HG03039 (cell line): Measurements from ENCODE around the gene ALKBH2.

Experiments used
- ATAC-seq: cut with Tn5 transposase; IDR thresholded peaks from one replicate; pipeline ENCODE4 v1.9.1; 2021; ENCODE audit warnings: mild to moderate bottlenecking, moderate library complexity; ENCODE audit not compliant: unreplicated experiment

Gene ALKBH2

DNA sequence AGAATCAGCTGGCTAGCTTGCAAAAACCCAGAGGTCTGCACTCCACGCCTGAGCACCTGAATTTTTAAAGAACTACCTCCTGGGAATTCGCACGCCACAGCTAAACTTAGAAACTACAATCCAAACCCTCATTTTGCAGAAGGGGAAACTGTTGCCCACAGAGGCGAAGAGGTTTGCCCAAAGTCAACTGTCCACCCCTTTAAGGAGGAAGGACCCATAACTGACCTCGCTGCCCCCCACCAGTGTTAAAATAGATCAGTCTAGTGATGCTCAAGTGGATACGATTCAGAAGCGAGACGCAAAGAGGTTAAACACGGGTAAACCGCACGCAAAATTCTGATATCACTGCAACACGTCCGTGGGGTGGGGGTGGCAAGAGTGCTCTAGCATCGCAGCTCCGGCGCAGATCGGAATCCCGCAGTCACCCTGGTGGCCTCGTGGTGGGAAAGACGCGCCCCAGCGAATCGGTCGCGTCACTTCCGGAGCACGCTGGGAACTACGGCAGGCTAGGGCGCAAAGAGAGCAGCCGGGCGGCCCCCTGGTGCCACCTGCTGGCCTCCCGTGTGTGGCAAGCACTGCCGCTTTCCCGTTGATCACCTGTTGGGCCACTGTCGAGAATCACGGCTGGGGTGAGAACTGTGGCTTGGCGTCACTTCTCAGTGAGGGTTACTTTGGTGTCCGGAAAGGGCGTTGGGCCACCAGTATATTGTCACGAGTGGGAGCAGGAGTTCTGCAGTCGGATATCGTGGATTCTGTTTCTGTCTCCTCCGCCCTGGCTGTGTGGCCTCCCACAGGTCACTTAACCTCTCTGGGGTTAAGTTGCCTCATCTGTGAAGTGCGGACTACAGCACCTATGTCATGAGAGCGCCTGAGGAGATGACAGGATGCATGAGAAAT, at the start of gene ALKBH2:
Gene ALKBH2 (minus strand): TSS at position 451 of the 897 bp plus-strand sequence. CDS start 686 bp downstream, outside the sequence.
- ATAC-seq, result peak; percentile 48

GRCh38 chr12:109140560-109140959, 47.3 kb upstream of the ALKBH2 start:
- no peak for ATAC-seq

DNA sequence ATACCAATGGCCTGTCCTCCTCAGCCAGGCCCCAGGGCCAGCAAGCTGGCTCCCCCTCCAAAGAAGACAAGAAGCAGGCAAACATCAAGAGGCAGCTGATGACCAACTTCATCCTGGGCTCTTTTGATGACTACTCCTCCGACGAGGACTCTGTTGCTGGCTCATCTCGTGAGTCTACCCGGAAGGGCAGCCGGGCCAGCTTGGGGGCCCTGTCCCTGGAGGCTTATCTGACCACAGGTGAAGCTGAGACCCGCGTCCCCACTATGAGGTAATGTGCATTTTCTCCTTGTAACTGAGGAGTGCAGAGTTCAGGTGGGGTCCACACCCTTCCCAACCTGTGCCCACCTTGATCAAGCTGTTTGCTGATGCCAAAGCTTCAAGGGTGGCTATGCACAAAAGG, 46.5 kb upstream of the ALKBH2 start:
- ATAC-seq, result no peak

DNA sequence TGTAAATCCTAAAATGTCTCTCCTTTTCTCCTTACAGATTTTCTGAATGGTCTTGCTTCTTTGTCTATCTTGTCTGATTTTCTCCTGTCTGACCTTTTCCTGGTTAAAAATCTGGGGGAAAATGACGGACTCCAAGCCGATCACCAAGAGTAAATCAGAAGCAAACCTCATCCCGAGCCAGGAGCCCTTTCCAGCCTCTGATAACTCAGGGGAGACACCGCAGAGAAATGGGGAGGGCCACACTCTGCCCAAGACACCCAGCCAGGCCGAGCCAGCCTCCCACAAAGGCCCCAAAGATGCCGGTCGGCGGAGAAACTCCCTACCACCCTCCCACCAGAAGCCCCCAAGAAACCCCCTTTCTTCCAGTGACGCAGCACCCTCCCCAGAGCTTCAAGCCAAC, 46.1 kb upstream of the ALKBH2 start:
- ATAC-seq, result no peak

GRCh38 chr12:109137055-109137454, 43.8 kb upstream of the ALKBH2 start:
- ATAC-seq, result no peak

DNA sequence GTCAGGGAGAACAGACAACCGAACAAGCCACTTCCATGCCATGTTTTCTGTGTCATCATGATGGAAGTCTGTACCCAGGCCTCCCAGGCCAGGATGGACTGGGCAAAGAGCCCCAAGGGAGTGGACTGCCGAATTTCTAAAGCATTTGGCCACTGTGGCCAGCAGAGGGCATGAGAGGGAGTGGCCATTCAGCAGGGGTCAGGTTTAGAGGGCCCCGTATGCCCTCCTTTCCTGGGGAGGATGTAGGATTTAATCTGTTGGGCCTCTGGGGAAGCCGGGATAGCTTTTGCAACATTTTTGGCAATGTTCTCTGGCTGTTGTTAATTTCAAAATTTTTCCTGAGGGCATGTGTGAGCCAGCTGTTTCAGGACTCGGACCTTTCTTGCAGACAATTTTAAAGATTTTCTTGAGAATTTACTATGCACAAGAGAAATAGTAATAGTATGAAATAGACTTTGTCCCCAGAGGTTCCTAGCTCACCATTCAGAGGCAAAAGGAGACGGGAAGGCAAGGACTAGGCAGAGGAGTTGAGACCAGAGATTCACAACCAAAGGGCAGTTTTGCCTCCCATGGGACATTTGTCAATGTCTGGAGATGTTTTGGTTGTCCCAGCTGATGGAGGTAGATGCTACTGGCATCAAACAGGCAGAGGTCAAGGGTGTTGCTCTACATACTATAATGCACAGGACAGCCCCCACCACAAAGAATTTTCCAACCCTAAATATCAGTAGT, 41.1 kb upstream of the ALKBH2 start:
- ATAC-seq, result no peak

- ATAC-seq, result no peak
Measured at GRCh38 chr12:109131154-109132050, 38.1 kb upstream of the ALKBH2 start.

DNA sequence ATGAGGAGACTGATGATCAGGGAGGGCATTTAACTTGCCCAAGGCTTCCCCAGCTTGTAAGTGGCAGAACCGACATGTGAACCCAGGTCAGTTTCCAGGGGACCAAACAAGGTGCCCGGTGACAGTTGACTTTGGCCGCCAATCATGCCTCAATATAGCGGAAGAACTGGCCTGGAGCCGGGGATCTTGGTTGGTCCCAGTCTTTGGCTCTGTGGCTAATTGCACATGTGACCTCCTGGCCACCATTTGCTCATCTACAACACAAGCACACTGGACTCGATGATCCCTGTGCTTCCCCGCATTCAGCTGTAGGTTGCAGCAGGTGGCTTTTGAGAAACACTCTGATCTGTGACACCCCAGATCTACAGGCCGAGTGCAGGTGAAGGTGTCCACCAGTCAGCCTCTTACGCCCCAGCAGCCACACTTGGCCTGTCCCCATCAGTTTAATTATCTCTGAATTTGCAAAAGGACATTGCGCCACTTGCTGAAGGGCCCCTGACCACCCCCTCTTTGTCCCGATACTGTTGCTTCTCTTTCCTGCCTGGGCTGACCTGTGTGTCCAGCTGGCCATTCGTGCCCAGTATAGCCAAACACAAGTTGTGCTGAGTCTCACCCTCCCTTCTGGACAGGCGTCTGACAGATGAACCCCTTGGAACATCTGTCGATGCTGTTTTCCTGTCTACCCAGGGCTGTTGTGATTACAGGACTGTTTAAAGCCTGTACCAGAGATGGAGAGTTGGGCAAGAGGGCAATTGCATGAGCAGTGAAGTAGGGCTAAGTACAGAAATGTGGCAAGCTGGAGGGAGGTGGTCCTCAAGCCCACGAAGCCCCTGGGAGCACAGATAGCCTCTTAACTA, 37.3 kb upstream of the ALKBH2 start:
- ATAC-seq, result no peak

DNA sequence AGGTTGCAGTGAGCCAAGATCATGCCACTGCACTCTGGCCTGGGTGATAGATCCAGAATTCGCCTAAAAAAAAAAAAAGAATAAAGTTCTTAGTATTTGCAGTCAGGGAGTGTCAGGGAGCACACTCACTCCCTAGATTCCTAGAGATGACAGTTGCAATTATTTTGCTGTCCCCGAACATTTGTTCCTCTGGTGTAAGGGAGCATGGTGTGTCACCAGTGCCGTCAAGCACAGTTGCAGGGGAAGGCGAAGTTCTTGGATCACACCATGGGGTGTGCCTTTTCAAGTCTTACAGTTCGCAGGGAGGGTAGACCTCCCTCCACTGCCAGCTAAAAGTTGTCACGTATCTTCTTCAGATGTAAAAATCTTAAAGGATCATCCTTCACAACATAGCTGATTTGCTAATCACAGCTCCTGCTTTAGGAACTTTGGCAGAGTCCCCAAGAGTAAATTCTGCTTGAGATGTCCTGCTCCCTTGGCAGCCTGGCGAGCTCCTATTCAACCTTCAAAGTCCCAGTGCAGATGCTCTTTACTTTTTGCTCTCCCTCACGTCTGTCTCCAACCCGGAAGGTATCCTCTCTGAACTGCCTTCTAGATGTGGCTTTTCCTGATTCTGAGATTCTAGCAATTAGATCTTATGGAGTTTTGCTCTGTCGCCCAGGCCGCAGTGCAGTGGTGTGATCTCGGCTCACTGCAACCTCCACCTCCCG, 34.4 kb upstream of the ALKBH2 start:
- ATAC-seq, result no peak

DNA sequence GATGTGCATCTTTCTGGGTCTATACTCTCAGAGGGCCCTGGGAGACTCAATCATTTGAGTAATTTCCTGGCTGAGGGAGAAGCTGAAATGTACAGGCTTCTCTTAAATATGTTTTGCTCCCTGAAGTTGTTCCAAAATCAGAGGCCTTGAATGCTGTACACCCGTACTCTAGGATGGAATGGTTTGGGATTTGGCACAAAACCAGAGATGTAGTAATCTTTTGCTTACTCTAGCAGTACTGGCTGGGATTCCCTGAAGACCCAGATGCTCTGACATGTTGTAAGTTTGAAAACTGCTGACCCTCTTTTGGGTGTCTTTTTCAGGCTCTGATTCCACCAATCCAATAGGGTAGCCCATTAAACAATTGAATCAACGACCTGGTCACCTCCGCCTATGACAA, 33.5 kb upstream of the ALKBH2 start:
- ATAC-seq, result no peak

- ATAC-seq, result no peak
Measured at GRCh38 chr12:109125791-109126190, 32.5 kb upstream of the ALKBH2 start.

DNA sequence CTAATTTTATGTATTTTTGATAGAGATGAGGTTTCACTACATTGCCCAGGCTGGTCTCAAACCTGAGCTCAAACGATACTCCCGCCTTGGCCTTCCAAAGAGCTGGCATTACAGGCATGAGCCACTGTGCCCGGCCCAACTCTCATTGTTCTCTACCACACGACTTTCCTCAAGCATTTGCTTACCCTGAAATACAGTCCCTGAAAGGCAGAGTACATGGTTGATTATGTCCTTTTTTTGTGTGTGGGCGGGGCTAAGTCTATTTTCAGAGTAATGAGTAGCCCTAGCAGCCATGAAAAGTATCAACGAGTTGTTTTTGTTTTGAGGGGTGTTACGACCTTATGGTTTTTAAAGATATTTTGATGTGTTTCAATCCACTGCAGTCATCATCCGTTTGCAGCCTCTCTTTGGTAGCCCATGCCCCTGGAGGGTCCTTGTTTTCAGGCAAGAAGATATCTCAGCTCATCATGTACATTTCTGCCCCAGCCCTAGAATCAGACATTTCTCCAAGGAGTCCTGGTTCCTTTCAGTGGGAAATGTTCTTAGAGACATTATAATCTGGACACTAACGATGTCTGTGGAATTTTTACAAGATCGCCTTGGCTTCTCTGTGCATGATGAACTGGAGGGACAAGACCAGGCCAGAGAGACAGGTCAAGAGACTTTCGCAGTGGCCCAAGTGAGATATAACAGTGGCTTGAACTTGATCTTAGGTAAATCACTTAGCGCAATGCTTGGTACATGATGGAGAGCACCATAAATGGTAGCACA, 31.8 kb upstream of the ALKBH2 start:
- no peak for ATAC-seq

- no peak for ATAC-seq
Measured at GRCh38 chr12:109121346-109121880, 28.1 kb upstream of the ALKBH2 start.

DNA sequence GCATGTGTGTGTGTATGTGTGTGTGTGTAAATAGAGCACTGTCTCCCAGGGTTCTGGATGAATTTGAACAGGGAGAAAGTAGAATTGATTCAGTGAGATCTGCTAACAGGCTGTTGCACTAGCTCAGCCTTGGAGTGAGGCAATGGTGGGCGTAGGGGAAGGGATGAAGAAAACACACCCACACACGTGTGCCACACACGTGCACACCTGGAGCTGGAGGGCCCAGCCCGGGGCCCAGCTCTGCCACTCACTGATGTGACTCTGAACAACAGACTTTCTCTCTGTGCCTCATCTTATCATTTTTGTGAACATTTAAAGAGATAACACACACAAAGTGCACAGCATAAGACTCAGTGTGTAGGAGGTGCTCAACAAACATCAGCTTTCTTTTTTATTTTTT, 27.3 kb upstream of the ALKBH2 start:
- no peak for ATAC-seq

- no peak for ATAC-seq
Measured at GRCh38 chr12:109120095-109120494, 26.8 kb upstream of the ALKBH2 start.

DNA sequence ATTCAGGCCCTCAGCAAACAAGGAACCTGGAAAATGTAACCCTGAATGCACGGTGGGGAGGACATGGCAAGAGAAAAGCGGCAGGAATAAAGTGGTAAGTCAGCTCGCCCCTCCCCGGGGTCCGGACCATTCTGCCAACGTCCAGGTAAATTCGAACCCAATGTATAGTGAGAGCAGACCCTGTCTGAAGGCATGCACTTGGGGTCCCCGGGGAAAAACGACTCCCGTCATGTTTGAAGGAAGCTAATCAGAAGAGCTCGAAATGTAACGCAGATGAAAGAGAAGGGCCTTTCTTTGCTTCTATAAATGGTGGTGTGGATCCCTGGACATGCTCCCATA, 23.3 kb upstream of the ALKBH2 start:
- no peak for ATAC-seq

DNA sequence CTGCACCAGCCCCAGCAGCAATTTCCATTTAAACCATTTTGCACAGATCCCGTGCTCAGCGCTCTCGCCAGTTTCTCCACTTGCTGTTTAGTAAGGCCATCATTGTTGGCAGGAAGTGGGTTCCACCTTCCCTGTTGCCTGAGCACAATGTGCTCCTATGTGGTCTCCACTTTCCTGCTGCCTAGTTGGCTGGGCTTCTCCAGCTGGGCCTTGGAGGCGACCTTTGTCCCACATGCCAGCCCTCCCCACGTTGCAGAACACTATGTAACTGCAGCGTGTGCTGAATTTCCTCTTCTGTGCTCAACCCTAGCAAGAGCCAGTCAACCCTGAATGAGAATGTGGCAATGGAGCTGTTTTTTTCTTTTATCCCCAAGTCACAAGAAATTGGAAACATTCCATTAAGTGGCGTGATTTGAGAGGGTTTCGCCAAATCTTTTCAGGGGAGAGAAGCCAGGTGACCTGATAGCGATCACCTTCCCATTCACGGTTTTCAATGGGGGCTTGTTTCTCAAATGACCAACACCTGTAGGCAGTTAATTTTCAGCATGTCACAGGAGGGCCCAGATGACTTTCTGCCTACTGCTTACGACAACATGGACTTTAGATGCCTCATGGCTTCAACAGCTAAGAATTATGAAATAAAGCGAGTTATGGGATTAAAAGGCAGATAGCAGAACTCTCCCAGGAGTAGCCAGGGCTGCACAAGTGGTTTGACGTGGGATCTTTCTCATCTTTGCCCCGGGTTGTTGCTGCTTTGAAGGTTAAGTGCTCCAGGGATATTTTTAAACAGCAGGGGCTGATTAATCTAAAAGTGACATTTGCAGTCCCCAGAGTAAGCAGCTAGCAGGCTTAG, 22.7 kb upstream of the ALKBH2 start, which contains the start of gene ACACB:
Gene ACACB (plus strand): TSS at position 830 of the 853 bp plus-strand sequence. CDS start 22,819 bp downstream, outside the sequence.
- no peak for ATAC-seq

DNA sequence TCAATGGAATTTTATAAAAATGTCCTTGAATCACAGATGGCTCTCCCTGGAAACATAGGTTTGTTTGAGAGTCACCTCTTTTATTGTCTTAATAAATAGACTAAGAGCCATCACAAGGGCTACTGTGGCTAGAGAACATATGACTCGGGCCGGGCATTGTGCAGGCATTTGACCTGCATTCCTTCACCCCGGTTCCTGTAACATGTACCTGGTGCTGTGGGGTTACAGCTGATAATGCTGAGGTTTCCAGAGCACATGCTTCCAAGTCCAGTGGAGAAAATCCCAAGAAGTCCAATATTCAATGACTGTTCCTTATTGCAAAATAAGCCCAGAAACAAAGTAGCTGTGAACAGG, 22.1 kb upstream of the ALKBH2 start:
- no peak for ATAC-seq
